Fibroblast of lung (primary cell): ENCODE data around the gene SLC16A7.

Source experiments
- CTCF ChIP-seq, 2 donors: IDR thresholded peaks in 1 of 2; conservative IDR thresholded peaks in 1 of 2; 1 replicate in 1 of 2; 2 replicates in 1 of 2; pipeline ENCODE4 v1.5.1; 2011 to 2012; ENCODE audit warnings: low read length in 2 of 2, control low read depth in 1 of 2, inconsistent platforms in 1 of 2, low read depth in 1 of 2, mild to moderate bottlenecking in 1 of 2
- EZH2 ChIP-seq: IDR thresholded peaks from 2 replicates; pipeline ENCODE4 v1.5.1; 2012; ENCODE audit warnings: low read length, control low read depth, mild to moderate bottlenecking; ENCODE audit errors: missing control alignments

GRCh38 chr12:59657711-59658110 is 61.9 kb downstream of the SLC16A7 start:
- TF ChIP-seq CTCF (conservative IDR thresholded peaks at IDR 0.05 in 1 of 2, IDR thresholded peaks at IDR 0.05 in 1 of 2; ENCODE audit: low read depth in 1 of 2, low read length in 2 of 2), result no peak
- no peak for TF ChIP-seq EZH2
